Lower leg skin (tissue), 4 donors: ENCODE measurements around the gene CPPED1. TPM values are rescaled to one million over a fixed set of nuclear protein-coding genes. Genes with fewer than 3 reads are reported as not detected.

Experiments used
- DNase-seq, 2 donors: peaks; one replicate each; pipeline ENCODE4 v3.0.0-alpha.2; 2019; ENCODE audit warnings: low spot score in 2 of 2
- H3K4me3 ChIP-seq: fragments of 200-600 bp; sonication (generic); 2 replicates; pipeline ENCODE4 v1.5.1; 2017; ENCODE audit warnings: mild to moderate bottlenecking, low read depth; ENCODE audit not compliant: poor library complexity, severe bottlenecking
- POLR2A ChIP-seq, 2 donors: fragments of 450-650 bp; IDR thresholded peaks; one replicate each; pipeline ENCODE4 v1.6.1; 2016 to 2017; ENCODE audit warnings: antibody characterized with exemption in 2 of 2, mild to moderate bottlenecking in 1 of 2, moderate library complexity in 1 of 2
- WGBS, 2 donors: methylation state at CpG; one replicate each; pipeline ENCODE4 v1.1.5; 2018; 5-methylcytosine and 5-hydroxymethylcytosine counted together
- intact Hi-C: fragments of 100-400 bp; cut with DNase I; formaldehyde crosslinking; loops from one replicate; pipeline ENCODE4 v1.15.0; 2023; ENCODE audit warnings: low total_unique reads
- total RNA-seq, 4 donors: library from RNA; depleted of rRNA; stranded (reverse); fragments of >200 nt; gene quantifications; one replicate each; pipeline ENCODE4 v1.1.0, GENCODE V29; 2016
- TF ChIP-seq, protein P1 (sequence below), 3 donors: fragments of 450-650 bp; IDR thresholded peaks; one replicate each; pipeline ENCODE4 v1.5.1; 2016; ENCODE audit warnings: antibody characterized with exemption in 3 of 3, mild to moderate bottlenecking in 3 of 3, moderate library complexity in 2 of 3

The CPPED1 gene
- total RNA-seq, 4 donors from 2014 or later = 5.4 to 11.6 (median 8.2) TPM

DNA sequence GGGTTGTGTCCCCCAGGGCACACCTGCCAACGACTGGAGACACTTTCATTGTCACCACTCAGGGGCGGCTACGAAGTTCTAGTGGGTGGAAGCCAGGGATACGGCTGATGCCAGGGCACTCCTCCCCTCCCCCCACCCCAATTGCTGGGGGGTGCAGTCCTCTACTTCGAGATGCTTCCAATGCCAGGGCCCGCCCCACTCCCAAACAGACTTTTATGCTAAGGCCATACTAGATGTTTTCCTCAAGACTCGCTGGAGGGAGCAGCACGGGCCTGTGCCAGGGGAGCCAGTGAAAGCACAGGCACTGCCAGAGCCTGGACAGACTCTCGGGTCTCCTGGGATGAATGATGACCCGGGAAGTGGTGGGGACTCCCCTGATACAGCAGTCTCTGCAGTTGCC is 178.0 kb downstream of the CPPED1 start:
- no peak overlapping the region for H3K4me3 ChIP-seq
- TF ChIP-seq POLR2A (IDR thresholded peaks at IDR 0.05) = no peak
- TF ChIP-seq, protein P1, sequence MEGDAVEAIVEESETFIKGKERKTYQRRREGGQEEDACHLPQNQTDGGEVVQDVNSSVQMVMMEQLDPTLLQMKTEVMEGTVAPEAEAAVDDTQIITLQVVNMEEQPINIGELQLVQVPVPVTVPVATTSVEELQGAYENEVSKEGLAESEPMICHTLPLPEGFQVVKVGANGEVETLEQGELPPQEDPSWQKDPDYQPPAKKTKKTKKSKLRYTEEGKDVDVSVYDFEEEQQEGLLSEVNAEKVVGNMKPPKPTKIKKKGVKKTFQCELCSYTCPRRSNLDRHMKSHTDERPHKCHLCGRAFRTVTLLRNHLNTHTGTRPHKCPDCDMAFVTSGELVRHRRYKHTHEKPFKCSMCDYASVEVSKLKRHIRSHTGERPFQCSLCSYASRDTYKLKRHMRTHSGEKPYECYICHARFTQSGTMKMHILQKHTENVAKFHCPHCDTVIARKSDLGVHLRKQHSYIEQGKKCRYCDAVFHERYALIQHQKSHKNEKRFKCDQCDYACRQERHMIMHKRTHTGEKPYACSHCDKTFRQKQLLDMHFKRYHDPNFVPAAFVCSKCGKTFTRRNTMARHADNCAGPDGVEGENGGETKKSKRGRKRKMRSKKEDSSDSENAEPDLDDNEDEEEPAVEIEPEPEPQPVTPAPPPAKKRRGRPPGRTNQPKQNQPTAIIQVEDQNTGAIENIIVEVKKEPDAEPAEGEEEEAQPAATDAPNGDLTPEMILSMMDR (IDR thresholded peaks at IDR 0.05) = no peak
- DNase-seq = no peak
- intact Hi-C loops = no loop called here
- 70 to 71% methylated on average over 9 to 10 of the region's 10 CpGs for WGBS, 2 donors

DNA sequence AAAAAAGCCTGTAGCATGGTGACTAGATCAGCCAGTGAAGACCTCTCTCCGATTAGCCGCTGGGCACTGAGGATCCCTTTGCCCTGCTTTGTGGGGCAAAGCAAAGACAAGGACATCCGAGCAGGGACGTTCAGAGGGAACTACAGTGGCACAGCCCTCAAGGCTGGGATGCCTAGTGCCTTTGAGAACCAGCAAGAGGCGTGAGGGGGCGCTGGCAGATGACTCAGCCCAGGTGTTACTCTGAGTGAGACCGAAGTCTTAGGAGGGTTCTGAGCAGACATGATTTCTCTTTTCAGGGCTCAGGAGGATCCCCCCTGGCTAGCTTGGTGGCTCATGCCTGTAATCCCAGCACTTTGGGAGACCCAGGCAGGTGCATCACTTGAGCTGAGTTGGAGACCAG is 178.6 kb downstream of the CPPED1 start:
- 68 to 79% methylated on average over 7 of the region's 7 CpGs for WGBS, 2 donors
- DNase-seq = no peak
- intact Hi-C loops = no loop called here
- TF ChIP-seq, protein P1 (IDR thresholded peaks at IDR 0.05) = no peak
- no peak for TF ChIP-seq POLR2A (IDR thresholded peaks at IDR 0.05)
- no peak overlapping the region for H3K4me3 ChIP-seq

DNA sequence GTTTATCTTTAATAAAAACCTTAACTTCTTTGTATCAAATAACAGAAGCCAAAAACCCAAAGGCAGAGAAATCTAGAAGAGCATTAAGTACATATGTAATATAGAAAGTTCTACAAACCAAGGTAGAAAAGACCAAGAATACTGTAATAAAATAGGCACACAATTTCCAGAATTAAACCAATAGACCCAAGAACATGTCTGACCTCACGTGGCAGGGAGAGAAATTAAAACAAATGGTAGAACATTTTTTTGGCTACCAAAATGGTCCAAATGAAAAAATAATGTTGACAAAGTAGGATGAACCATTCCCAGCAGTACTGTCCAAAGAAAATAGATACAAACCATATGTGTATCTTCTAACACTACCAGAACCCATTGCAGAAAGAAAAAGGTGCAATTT is 183.5 kb downstream of the CPPED1 start:
- intact Hi-C loops = no loop called here
- WGBS, 2 donors = 38 to 41% methylated on average over 1 of the region's 1 CpG
- H3K4me3 ChIP-seq = no peak overlapping the region
- TF ChIP-seq, protein P1 (IDR thresholded peaks at IDR 0.05) = no peak
- TF ChIP-seq POLR2A (IDR thresholded peaks at IDR 0.05) = no peak
- DNase-seq = no peak

DNA sequence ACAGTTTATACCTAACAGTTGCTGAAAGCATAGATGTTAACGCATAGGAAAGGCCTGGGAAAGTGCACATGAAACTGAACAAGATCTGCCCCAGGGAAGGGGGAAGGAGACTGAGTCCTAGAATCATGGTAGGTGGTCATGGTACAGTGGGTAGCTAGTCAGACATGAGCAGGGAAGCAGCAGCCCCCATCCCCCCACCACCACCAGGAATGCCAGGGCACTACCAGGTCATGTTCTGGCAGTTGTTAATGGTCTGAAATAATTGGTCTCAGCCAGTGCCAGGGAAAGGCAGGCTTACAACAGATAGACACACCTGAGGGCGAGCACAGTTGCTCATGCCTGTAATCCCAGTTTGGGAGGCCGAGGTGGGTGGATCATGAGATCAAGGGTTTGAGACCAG is 185.2 kb downstream of the CPPED1 start:
- intact Hi-C loops = no loop called here
- TF ChIP-seq POLR2A (IDR thresholded peaks at IDR 0.05) = no peak
- TF ChIP-seq, protein P1 (IDR thresholded peaks at IDR 0.05) = no peak
- no peak for DNase-seq
- no peak overlapping the region for H3K4me3 ChIP-seq
- WGBS, 2 donors = 68 to 73% methylated on average over 3 of the region's 3 CpGs

DNA sequence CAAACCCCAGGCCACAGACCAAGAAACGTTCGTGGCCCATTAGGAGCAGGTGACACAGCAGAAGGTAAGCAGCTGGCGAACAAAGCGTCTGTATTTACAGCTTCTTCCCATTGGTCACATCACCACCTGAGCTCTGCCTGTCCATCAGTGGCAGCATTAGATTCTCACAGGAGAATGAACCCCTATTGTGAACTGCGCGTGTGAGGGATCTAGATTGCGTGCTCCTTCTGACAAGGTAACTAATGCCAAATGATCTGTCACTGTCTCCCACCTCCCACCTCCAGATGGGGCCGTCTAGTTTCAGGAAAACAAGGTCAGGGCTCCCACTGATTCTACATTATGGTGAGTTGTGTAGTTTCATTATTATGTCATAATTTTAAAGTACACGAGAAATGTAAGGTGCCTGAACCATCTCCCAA is 186.3 kb downstream of the CPPED1 start:
- intact Hi-C loops = no loop called here
- H3K4me3 ChIP-seq = no peak overlapping the region
- TF ChIP-seq, protein P1 (IDR thresholded peaks at IDR 0.05) = no peak
- no peak for TF ChIP-seq POLR2A (IDR thresholded peaks at IDR 0.05)
- 66 to 70% methylated on average over 9 of the region's 9 CpGs for WGBS, 2 donors
- no peak for DNase-seq

DNA sequence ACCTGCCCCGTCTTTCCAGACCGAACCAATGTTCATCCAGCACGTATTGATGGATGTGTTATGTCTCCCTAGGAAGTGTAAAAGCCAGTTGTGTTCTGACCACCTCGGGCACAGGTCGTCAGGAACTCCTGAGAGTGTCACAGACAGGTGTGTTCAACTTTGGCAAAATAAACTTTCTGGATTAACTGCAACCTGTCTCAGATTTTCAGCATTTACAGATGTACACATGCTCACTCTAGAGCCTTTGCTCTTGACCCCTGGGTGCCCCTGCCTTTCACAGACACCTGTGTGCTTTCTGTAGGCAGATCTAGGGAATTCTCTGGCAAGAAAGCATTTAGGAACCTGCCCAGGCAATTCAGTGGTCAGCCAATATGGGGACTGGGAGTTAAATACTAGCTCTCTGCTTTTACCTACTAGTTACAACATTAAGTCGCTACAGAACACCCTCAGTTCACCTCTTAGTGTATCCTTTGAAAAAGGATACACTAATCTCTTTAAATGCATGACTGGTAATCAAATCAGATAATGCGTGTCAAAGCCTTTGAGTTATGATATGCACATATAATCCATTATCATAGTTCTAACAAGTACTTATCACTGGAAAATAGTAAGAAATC is 188.9 kb downstream of the CPPED1 start:
- TF ChIP-seq, protein P1 (IDR thresholded peaks at IDR 0.05) = no peak
- TF ChIP-seq POLR2A (IDR thresholded peaks at IDR 0.05) = no peak
- WGBS, 2 donors = 77 to 80% methylated on average over 7 of the region's 7 CpGs

More for the DNA sequence above, 188.9 kb downstream of the CPPED1 start:
- H3K4me3 ChIP-seq = no peak overlapping the region
- intact Hi-C loops = no loop called here
- DNase-seq = no peak
